Liver (tissue), 9 donors: ENCODE data around the gene PIWIL4. TPM values are rescaled to one million over a fixed set of nuclear protein-coding genes. Genes with fewer than 3 reads are reported as not detected.

Experiments used
- DNase-seq: peaks from one replicate; pipeline ENCODE4 v3.0.0-alpha.2; 2017; ENCODE audit warnings: low spot score
- H3K27ac ChIP-seq, 2 donors: one replicate each; pipeline ENCODE4 v1.7.0; 2013; ENCODE audit warnings: inconsistent platforms in 2 of 2, low read length in 2 of 2, control low read depth in 1 of 2, low read depth in 1 of 2, mild to moderate bottlenecking in 1 of 2
- H3K27me3 ChIP-seq, 4 donors: one replicate each; pipeline versions ENCODE4 v1.6.1 to v1.7.0; 2013; ENCODE audit warnings: low read length in 3 of 4, inconsistent platforms in 1 of 4, mild to moderate bottlenecking in 1 of 4, moderate library complexity in 1 of 4; ENCODE audit not compliant: control insufficient read depth in 4 of 4, insufficient read depth in 4 of 4
- H3K36me3 ChIP-seq, 4 donors: one replicate each; pipeline versions ENCODE4 v1.6.1 to v1.7.0; 2013; ENCODE audit warnings: low read length in 3 of 4, mild to moderate bottlenecking in 3 of 4, low read depth in 1 of 4, moderate library complexity in 1 of 4; ENCODE audit not compliant: control insufficient read depth in 4 of 4, insufficient read depth in 3 of 4
- H3K4me1 ChIP-seq, 4 donors: one replicate each; pipeline versions ENCODE4 v1.6.1 to v1.7.0; 2013; ENCODE audit warnings: low read length in 3 of 4, mild to moderate bottlenecking in 3 of 4, moderate library complexity in 1 of 4; ENCODE audit not compliant: control insufficient read depth in 4 of 4, insufficient read depth in 4 of 4
- H3K4me3 ChIP-seq, 3 donors: one replicate each; pipeline versions ENCODE4 v1.6.1 to v1.7.0; 2013; ENCODE audit warnings: low read length in 3 of 3, control low read depth in 1 of 3, low read depth in 1 of 3, mild to moderate bottlenecking in 1 of 3
- H3K9ac ChIP-seq, 2 donors: one replicate each; pipeline ENCODE4 v1.7.0; 2013; ENCODE audit warnings: low read length in 2 of 2, mild to moderate bottlenecking in 2 of 2, moderate library complexity in 2 of 2, control low read depth in 1 of 2, low read depth in 1 of 2
- H3K9me3 ChIP-seq, 4 donors: one replicate each; pipeline versions ENCODE4 v1.6.1 to v1.7.0; 2013; ENCODE audit warnings: low read length in 3 of 4; ENCODE audit not compliant: control insufficient read depth in 4 of 4
- EGR1 ChIP-seq, 2 donors: IDR thresholded peaks; 2 replicates each; pipeline ENCODE4 v1.6.1; 2016 to 2018; ENCODE audit warnings: antibody characterized with exemption in 2 of 2, low read depth in 2 of 2
- FOXA1 ChIP-seq: IDR thresholded peaks from 2 replicates; pipeline ENCODE4 v1.6.1; 2016; ENCODE audit warnings: antibody characterized with exemption
- FOXA2 ChIP-seq: IDR thresholded peaks from 2 replicates; pipeline ENCODE4 v1.6.1; 2016; ENCODE audit warnings: antibody characterized with exemption
- GABPA ChIP-seq, 2 donors: IDR thresholded peaks in 1 of 2; conservative IDR thresholded peaks in 1 of 2; 2 replicates each; pipeline ENCODE4 v1.6.1; 2016; ENCODE audit warnings: antibody characterized with exemption in 2 of 2, mild to moderate bottlenecking in 1 of 2, moderate library complexity in 1 of 2
- HNF4A ChIP-seq, 2 donors: conservative IDR thresholded peaks; 2 replicates each; pipeline ENCODE4 v1.6.1; 2016; ENCODE audit warnings: antibody characterized with exemption in 2 of 2, mild to moderate bottlenecking in 2 of 2
- HNF4G ChIP-seq: IDR thresholded peaks from 2 replicates; pipeline ENCODE4 v1.6.1; 2016; ENCODE audit warnings: antibody characterized with exemption
- JUND ChIP-seq, 2 donors: IDR thresholded peaks; 2 replicates each; pipeline ENCODE4 v1.6.1; 2016; ENCODE audit warnings: antibody characterized with exemption in 2 of 2
- MAX ChIP-seq: IDR thresholded peaks from 2 replicates; pipeline ENCODE4 v1.6.1; 2016; ENCODE audit warnings: antibody characterized with exemption
- NR2F2 ChIP-seq: IDR thresholded peaks from 2 replicates; pipeline ENCODE4 v1.6.1; 2016; ENCODE audit warnings: antibody characterized with exemption
- RAD21 ChIP-seq, 2 donors: IDR thresholded peaks; 2 replicates each; pipeline ENCODE4 v1.6.1; 2016; ENCODE audit warnings: antibody characterized with exemption in 2 of 2, mild to moderate bottlenecking in 2 of 2
- TAF1 ChIP-seq: conservative IDR thresholded peaks from 2 replicates; pipeline ENCODE4 v1.6.1; 2016; ENCODE audit warnings: antibody characterized with exemption, mild to moderate bottlenecking
- YY1 ChIP-seq: IDR thresholded peaks from 2 replicates; pipeline ENCODE4 v1.6.1; 2016; ENCODE audit warnings: antibody characterized with exemption, mild to moderate bottlenecking
- ZBTB33 ChIP-seq: IDR thresholded peaks from 2 replicates; pipeline ENCODE4 v1.6.1; 2016; ENCODE audit warnings: antibody characterized with exemption
- WGBS: extraction: QIAGEN DNeasy Blood & Tissue Kit; methylation state at CpG from one replicate; pipeline ENCODE4 v1.1.7; 2013; 5-methylcytosine and 5-hydroxymethylcytosine counted together
- polyA plus RNA-seq, 2 donors: library from polyadenylated mRNA; stranded (reverse) in 1 of 2; unstranded in 1 of 2; fragments of 200-250 nt in 1 of 2; fragments of >200 nt in 1 of 2; fragmentation: Nextera tagmentation in 1 of 2; extraction: Ambion mirVana in 1 of 2; gene quantifications; one replicate each; pipeline versions ENCODE4 v1.2.1 to v1.2.3, GENCODE V29; 2013 to 2015
- total RNA-seq, 2 donors: library from RNA; depleted of rRNA; stranded (reverse); fragments of >200 nt; gene quantifications; one replicate each; pipeline ENCODE4 v1.2.3, GENCODE V29; 2014
- TF ChIP-seq, protein P1 (sequence below): IDR thresholded peaks from 2 replicates; pipeline ENCODE4 v1.6.1; 2016; ENCODE audit warnings: antibody characterized with exemption
- TF ChIP-seq, protein P2 (sequence below): fragments of 150-350 bp; IDR thresholded peaks from 2 replicates; pipeline ENCODE4 v1.5.1; 2017; ENCODE audit warnings: improper control_type of control experiment, low read depth, low read length; ENCODE audit not compliant: missing input control
- donor health status: healthy.
- donor health status: healthy.
- donor health status: healthy.
- donor health status: healthy.
- donor health status: healthy.

Gene PIWIL4
- total and polyA plus RNA-seq, 4 donors = 0.18 to 1.5 (median 0.51) TPM

DNA sequence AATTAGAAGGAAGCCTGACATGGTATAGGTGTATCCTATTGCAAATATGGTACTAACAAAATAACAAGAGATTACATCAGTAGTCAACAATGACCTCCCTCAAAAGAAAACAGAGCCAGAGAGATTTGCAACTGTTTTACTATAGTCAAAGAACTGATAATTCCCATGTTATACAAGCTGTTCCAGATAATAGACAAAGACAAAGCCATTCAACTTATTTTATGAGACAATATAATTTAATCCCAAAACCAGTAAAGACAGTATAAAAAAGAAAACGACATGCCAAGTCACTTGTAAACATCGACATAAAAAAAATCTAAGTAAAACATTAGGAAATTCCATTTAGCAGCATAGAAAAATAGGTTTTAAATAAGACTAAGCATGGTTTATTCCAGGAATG, 65.2 kb downstream of the PIWIL4 start (continued):
- TF ChIP-seq ZBTB33 (no peak), MAX (no peak), HNF4G (no peak), YY1 (no peak), FOXA1 (no peak)

DNA sequence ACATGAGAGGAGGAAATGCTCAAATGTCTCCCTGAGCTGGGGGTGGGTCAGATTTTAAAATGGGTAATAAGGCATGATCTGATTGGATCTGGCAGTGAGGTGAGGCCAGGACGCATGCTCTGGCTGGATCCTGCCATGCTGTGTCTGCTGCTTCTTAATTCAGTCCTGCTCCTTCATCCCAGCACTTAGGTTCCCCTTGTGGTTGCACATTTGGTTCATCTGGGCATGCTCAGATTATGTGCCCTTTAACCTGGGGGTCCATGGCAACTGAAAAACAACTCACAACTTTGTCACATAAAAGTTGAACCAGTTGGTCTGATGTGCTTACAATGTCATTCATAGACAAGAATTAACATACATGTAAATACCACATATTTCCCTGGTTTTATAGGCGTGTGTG, 67.9 kb downstream of the PIWIL4 start:
- no peak for DNase-seq
- H3K36me3 ChIP-seq = no peaks in the 10 kb centered on the region
- no peak overlapping the region for H3K27ac ChIP-seq
- H3K27me3 ChIP-seq = no peaks in the 10 kb centered on the region
- peaks cover 0 to 3% (median 0%) of the 10 kb centered on the region in 4 donors for H3K4me1 ChIP-seq
- no peaks in the 10 kb centered on the region for H3K9me3 ChIP-seq
- TF ChIP-seq TAF1 (no peak), RAD21 (IDR thresholded peaks at IDR 0.05) (no peak), NR2F2 (no peak), FOXA1 (no peak), GABPA (IDR thresholded peaks at IDR 0.05 in 1 of 2, conservative IDR thresholded peaks at IDR 0.05 in 1 of 2) (no peak), HNF4G (no peak)
- 92% methylated on average over 2 of the region's 2 CpGs for WGBS
- no peak overlapping the region for H3K9ac ChIP-seq
- H3K4me3 ChIP-seq = no peak overlapping the region

DNA sequence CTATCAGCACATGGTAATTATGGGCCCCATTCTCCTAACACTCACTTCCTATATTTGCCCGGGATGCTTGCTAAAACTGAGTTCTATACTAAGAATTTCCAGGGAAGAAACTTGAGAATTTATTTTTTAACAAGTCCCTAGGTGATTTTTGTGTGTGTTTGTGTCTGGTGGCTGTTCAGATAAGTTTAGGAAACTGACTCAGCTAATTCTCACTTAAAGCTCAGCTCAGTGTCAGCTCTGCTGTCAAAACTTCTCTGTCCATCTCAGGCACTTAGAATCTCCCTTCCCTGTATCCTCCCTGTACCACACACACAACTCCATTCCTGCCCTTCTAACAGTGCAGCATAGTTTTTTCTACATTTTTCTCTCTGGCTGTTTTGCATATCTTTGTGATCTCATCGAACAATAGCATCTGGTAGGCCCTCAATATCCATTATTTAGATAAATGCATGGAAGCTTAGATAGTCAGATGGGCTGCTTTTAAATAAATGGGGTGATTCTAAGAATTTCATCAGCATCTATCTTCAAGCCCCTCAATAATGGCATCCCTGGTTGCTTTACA, 69.3 kb downstream of the PIWIL4 start:
- peaks cover 0 to 3% (median 0%) of the 10 kb centered on the region in 4 donors for H3K4me1 ChIP-seq
- no peaks in the 10 kb centered on the region for H3K36me3 ChIP-seq
- H3K9ac ChIP-seq = no peak overlapping the region
- TF ChIP-seq ZBTB33 (no peak), EGR1 (IDR thresholded peaks at IDR 0.05; ENCODE audit: low read depth in 2 of 2) (no peak), NR2F2 (no peak), HNF4G (no peak), HNF4A (conservative IDR thresholded peaks at IDR 0.05) (no peak), JUND (IDR thresholded peaks at IDR 0.05) (no peak), FOXA2 (no peak)
- TF ChIP-seq, protein P1, sequence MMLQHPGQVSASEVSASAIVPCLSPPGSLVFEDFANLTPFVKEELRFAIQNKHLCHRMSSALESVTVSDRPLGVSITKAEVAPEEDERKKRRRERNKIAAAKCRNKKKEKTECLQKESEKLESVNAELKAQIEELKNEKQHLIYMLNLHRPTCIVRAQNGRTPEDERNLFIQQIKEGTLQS = no peak
- TF ChIP-seq, protein P2, sequence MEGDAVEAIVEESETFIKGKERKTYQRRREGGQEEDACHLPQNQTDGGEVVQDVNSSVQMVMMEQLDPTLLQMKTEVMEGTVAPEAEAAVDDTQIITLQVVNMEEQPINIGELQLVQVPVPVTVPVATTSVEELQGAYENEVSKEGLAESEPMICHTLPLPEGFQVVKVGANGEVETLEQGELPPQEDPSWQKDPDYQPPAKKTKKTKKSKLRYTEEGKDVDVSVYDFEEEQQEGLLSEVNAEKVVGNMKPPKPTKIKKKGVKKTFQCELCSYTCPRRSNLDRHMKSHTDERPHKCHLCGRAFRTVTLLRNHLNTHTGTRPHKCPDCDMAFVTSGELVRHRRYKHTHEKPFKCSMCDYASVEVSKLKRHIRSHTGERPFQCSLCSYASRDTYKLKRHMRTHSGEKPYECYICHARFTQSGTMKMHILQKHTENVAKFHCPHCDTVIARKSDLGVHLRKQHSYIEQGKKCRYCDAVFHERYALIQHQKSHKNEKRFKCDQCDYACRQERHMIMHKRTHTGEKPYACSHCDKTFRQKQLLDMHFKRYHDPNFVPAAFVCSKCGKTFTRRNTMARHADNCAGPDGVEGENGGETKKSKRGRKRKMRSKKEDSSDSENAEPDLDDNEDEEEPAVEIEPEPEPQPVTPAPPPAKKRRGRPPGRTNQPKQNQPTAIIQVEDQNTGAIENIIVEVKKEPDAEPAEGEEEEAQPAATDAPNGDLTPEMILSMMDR = no peak
- no peak overlapping the region for H3K4me3 ChIP-seq
- no peak overlapping the region for H3K27ac ChIP-seq
- 80% methylated on average over 2 of the region's 2 CpGs for WGBS
- no peak for DNase-seq
- no peaks in the 10 kb centered on the region for H3K9me3 ChIP-seq
- peaks cover 0 to 3% (median 0%) of the 10 kb centered on the region in 4 donors for H3K27me3 ChIP-seq
